Activated effector memory CD4-positive, alpha-beta T cell treated with anti-CD3 and anti-CD28 coated beads, Interleukin-2, amount 50 U/mL, for 16 hours (primary cell): Measurements from ENCODE around the gene CDC26.
"Not testable (repeated sequence)": the region's sequence is repeated elsewhere in the genome, so short reads cannot be mapped to it uniquely, and the experiment has no call there.

Experiments used
- DNase-seq: peaks from one replicate; pipeline ENCODE4 v3.0.0-alpha.2; 2020

Gene CDC26

GRCh38 chr9:113235701-113236255, 39.6 kb downstream of the CDC26 start:
- not testable (repeated sequence) for DNase-seq

- DNase-seq: no peak
Observed at GRCh38 chr9:113231701-113232100, 43.7 kb downstream of the CDC26 start.

- DNase-seq: no peak
Observed at GRCh38 chr9:113228130-113228665, 47.2 kb downstream of the CDC26 start.

- DNase-seq: no peak
Observed at GRCh38 chr9:113227436-113227835, 47.9 kb downstream of the CDC26 start.

GRCh38 chr9:113223963-113224362, 51.4 kb downstream of the CDC26 start:
- no peak for DNase-seq

GRCh38 chr9:113222482-113222841, 52.9 kb downstream of the CDC26 start:
- DNase-seq: no peak

- DNase-seq: no peak
Observed at GRCh38 chr9:113221800-113222481, 53.4 kb downstream of the CDC26 start.

GRCh38 chr9:113221003-113221799, 54.2 kb downstream of the CDC26 start, which contains the start of the genes FKBP15 and SLC31A1:
Gene FKBP15, minus strand, starts transcription at chr9:113221277. Its CDS starts 34 bp downstream, at chr9:113221243.
Gene SLC31A1, plus strand, starts transcription at chr9:113221544. Its CDS starts 34,605 bp downstream, at chr9:113256149.
- peak; percentile 99 for DNase-seq

- no peak for DNase-seq
Observed at GRCh38 chr9:113220467-113221002, 54.8 kb downstream of the CDC26 start.

- DNase-seq: no peak
Observed at GRCh38 chr9:113219969-113220368, 55.4 kb downstream of the CDC26 start.

GRCh38 chr9:113219186-113219936, 56.0 kb downstream of the CDC26 start:
- no peak for DNase-seq
